Measurements from ENCODE around the gene PRKAR1B. TPM values are rescaled to one million over a fixed set of nuclear protein-coding genes. Genes with fewer than 3 reads are reported as not detected.

Gene PRKAR1B
- total RNA-seq, 2 experiments from 2014 or later = 22.5 to 41.6 TPM

DNA sequence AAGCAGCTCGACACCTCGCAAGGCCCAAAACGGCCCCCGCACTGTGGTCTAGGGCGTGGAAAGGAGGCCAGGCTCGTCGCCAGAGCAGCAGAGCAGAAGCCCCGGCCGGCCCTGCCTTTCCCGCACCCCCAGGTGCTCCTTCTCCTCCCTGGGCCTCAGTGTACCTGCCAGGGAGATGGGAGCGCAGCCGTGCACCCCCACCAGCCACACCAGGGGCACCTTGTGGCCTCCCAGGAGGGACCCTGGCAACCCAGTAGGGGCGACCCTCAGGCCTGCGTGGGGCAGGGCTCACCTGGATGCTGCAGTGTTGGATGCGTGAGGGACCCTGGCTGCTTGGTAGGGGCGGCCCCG is 217.0 kb downstream of the PRKAR1B start:
- H3K4me1 ChIP-seq (ENCODE audit: insufficient read depth, low read length, poor library complexity, severe bottlenecking) = no peaks in the 10 kb centered on the region
- H2AFZ ChIP-seq (ENCODE audit: low read length) = no peak overlapping the region
- no peaks in the 10 kb centered on the region for H3K9me2 ChIP-seq (ENCODE audit: insufficient read depth, low read length)
- H3K79me2 ChIP-seq (ENCODE audit: insufficient read depth, low read depth, low read length) = no peaks in the 10 kb centered on the region
- H3K36me3 ChIP-seq (ENCODE audit: insufficient read depth, low read length) = no peaks in the 10 kb centered on the region
- CTCF ChIA-PET (ENCODE audit: unreplicated experiment) = no interaction called here
- TF ChIP-seq, protein P1, sequence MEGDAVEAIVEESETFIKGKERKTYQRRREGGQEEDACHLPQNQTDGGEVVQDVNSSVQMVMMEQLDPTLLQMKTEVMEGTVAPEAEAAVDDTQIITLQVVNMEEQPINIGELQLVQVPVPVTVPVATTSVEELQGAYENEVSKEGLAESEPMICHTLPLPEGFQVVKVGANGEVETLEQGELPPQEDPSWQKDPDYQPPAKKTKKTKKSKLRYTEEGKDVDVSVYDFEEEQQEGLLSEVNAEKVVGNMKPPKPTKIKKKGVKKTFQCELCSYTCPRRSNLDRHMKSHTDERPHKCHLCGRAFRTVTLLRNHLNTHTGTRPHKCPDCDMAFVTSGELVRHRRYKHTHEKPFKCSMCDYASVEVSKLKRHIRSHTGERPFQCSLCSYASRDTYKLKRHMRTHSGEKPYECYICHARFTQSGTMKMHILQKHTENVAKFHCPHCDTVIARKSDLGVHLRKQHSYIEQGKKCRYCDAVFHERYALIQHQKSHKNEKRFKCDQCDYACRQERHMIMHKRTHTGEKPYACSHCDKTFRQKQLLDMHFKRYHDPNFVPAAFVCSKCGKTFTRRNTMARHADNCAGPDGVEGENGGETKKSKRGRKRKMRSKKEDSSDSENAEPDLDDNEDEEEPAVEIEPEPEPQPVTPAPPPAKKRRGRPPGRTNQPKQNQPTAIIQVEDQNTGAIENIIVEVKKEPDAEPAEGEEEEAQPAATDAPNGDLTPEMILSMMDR (conservative IDR thresholded peaks at IDR 0.05; ENCODE audit: low read length) = no peak
- TF ChIP-seq EZH2phosphoT487 (IDR thresholded peaks at IDR 0.05; ENCODE audit: borderline replicate concordance, low read depth, low read length) = no peak
- no peak overlapping the region for H3K4me3 ChIP-seq (ENCODE audit: low read depth, low read length, poor library complexity, severe bottlenecking)
- intact Hi-C loops (cut with micrococcal nuclease; ENCODE audit: unreplicated experiment) = no loop called here
- no TSS peak for BruUV-seq (replicated peaks)
- no peak for DNase-seq (ENCODE audit: low spot score)
- H3K27ac ChIP-seq (ENCODE audit: low read depth, low read length, poor library complexity, severe bottlenecking) = no peak overlapping the region
- no peaks in the 10 kb centered on the region for H3K9me3 ChIP-seq (ENCODE audit: low read length)
- H4K20me1 ChIP-seq (ENCODE audit: insufficient read depth, low read length) = no peaks in the 10 kb centered on the region
- H3K4me2 ChIP-seq (ENCODE audit: low read length) = no peak overlapping the region
- POLR2A ChIA-PET = no interaction called here

DNA sequence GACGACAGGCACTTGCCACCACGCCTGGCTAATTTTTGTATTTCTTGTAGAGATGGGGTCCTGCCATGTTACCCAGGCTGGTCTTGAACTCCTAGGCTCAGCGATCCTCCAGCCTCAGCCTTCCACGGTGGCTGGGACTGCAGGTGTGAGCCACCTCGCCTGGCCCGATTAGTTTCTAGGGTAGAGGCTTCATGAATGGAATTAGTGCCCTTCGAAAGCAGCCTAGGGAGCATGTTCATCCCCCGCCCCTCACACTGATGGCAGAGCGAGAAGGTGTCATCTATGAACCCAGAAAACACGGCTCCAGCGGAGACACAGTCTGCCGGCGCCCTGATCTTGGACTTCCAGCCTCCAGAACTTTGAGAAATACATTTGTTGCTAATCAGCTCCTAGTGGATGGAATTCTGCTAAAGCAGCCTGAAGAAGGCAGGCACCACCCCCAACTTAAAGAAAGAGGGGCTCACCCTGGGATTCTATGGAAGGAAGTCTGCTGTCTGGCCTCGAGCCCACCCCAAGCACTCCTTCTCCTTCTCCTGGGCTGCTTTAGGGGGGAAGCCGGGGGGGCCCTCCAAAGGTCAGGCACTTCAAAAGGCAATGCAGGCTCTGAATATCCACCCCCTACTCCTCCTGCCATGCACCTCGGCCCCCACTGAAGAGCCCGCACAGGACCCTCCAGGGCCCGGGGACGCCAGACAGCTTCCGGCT is 217.5 kb downstream of the PRKAR1B start:
- Histone ChIP-seq H3K36me3 (ENCODE audit: insufficient read depth, low read length) (no peaks in the 10 kb centered on the region), H4K20me1 (ENCODE audit: insufficient read depth, low read length) (no peaks in the 10 kb centered on the region), H3K4me3 (ENCODE audit: low read depth, low read length, poor library complexity, severe bottlenecking) (no peak overlapping the region), H3K79me2 (ENCODE audit: insufficient read depth, low read depth, low read length) (no peaks in the 10 kb centered on the region), H3K4me1 (ENCODE audit: insufficient read depth, low read length, poor library complexity, severe bottlenecking) (no peaks in the 10 kb centered on the region), H3K9me2 (ENCODE audit: insufficient read depth, low read length) (no peaks in the 10 kb centered on the region), H2AFZ (ENCODE audit: low read length) (no peak overlapping the region), H3K4me2 (ENCODE audit: low read length) (no peak overlapping the region), H3K9me3 (ENCODE audit: low read length) (no peaks in the 10 kb centered on the region), H3K27ac (ENCODE audit: low read depth, low read length, poor library complexity, severe bottlenecking) (no peak overlapping the region)
- POLR2A ChIA-PET = no interaction called here
- intact Hi-C loops (cut with micrococcal nuclease; ENCODE audit: unreplicated experiment) = no loop called here
- DNase-seq (ENCODE audit: low spot score) = no peak
- no peak for TF ChIP-seq EZH2phosphoT487 (IDR thresholded peaks at IDR 0.05; ENCODE audit: borderline replicate concordance, low read depth, low read length)
- TF ChIP-seq, protein P1 (conservative IDR thresholded peaks at IDR 0.05; ENCODE audit: low read length) = no peak
- CTCF ChIA-PET (ENCODE audit: unreplicated experiment) = no interaction called here
- no TSS peak for BruUV-seq (replicated peaks)

DNA sequence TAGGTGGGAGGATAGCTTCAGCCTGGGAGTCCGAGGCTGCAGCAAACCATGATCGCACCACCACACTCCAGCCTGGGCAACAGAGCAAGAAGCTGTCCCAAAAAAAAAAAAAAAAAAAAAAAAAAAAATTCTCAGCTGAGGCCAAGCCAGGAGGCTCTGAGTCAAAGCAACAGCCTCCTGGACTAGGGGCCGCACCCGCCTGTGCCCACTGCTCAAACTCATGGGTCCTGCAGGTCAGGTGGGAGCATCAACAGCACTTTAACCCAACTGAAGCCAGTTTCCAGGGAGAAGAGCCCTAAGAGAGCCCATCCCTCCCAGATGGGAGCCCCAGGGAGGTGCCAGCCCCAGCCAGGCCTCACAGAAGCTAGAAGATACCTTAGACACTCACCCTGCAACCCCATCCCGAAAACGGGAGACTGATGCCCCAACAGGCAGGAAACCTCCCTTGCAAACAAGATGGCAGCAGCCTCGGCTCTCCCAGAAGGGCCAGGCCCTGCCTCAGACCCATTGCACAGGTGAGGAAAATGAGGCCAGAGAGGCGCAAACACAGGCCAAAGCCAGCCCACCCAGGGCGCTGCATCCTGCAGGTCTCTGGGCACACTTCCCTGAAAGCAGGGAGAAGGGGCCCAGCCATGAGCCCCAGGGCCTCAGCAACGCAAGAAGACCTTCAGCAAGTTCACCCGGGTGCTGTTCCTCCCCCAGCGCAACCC is 218.5 kb downstream of the PRKAR1B start:
- Histone ChIP-seq H3K4me2 (ENCODE audit: low read length) (no peak overlapping the region), H3K9me3 (ENCODE audit: low read length) (no peaks in the 10 kb centered on the region), H3K27ac (ENCODE audit: low read depth, low read length, poor library complexity, severe bottlenecking) (no peak overlapping the region), H4K20me1 (ENCODE audit: insufficient read depth, low read length) (no peaks in the 10 kb centered on the region), H3K4me1 (ENCODE audit: insufficient read depth, low read length, poor library complexity, severe bottlenecking) (no peaks in the 10 kb centered on the region), H3K36me3 (ENCODE audit: insufficient read depth, low read length) (no peaks in the 10 kb centered on the region), H3K9me2 (ENCODE audit: insufficient read depth, low read length) (no peaks in the 10 kb centered on the region), H2AFZ (ENCODE audit: low read length) (no peak overlapping the region), H3K4me3 (ENCODE audit: low read depth, low read length, poor library complexity, severe bottlenecking) (no peak overlapping the region), H3K79me2 (ENCODE audit: insufficient read depth, low read depth, low read length) (no peaks in the 10 kb centered on the region)
- intact Hi-C loops (cut with micrococcal nuclease; ENCODE audit: unreplicated experiment) = no loop called here
- CTCF ChIA-PET (ENCODE audit: unreplicated experiment) = no interaction called here
- TF ChIP-seq, protein P1 (conservative IDR thresholded peaks at IDR 0.05; ENCODE audit: low read length) = no peak
- no peak for TF ChIP-seq EZH2phosphoT487 (IDR thresholded peaks at IDR 0.05; ENCODE audit: borderline replicate concordance, low read depth, low read length)
- BruUV-seq (replicated peaks) = no TSS peak
- POLR2A ChIA-PET = interaction anchor here (0.6 kb wide), 1 partner anchor 201 kb away, joined by 4 read pairs; no protein-coding TSS in a partner anchor
- no peak for DNase-seq (ENCODE audit: low spot score)
